Measurements from ENCODE around the gene MYO3B.
"Not testable (repeated sequence)": the region's sequence is repeated elsewhere in the genome, so short reads cannot be mapped to it uniquely, and the experiment has no call there.

Gene MYO3B

GRCh38 chr2:170432823-170433222 lies 254.9 kb downstream of the MYO3B start:
- DNase-seq (ENCODE audit: low read depth) = no peak

- no peak for DNase-seq (ENCODE audit: low read depth)
Measured at GRCh38 chr2:170433448-170433847, 255.5 kb downstream of the MYO3B start.

GRCh38 chr2:170434396-170434795 lies 256.4 kb downstream of the MYO3B start:
- not testable (repeated sequence) for DNase-seq (ENCODE audit: low read depth)

GRCh38 chr2:170434900-170435621 lies 257.1 kb downstream of the MYO3B start:
- DNase-seq (ENCODE audit: low read depth) = no peak

- no peak for DNase-seq (ENCODE audit: low read depth)
Measured at GRCh38 chr2:170436077-170436943, 258.4 kb downstream of the MYO3B start.

- DNase-seq (ENCODE audit: low read depth) = no peak
Measured at GRCh38 chr2:170446078-170446477, 268.1 kb downstream of the MYO3B start.

- no peak for DNase-seq (ENCODE audit: low read depth)
Measured at GRCh38 chr2:170449034-170449433, 271.1 kb downstream of the MYO3B start.

GRCh38 chr2:170454471-170455372 lies 276.8 kb downstream of the MYO3B start:
- no peak for DNase-seq (ENCODE audit: low read depth)

- DNase-seq (ENCODE audit: low read depth) = no peak
Measured at GRCh38 chr2:170455617-170456426, 277.9 kb downstream of the MYO3B start.

- DNase-seq (ENCODE audit: low read depth) = no peak
Measured at GRCh38 chr2:170456914-170457313, 279.0 kb downstream of the MYO3B start.

- no peak for DNase-seq (ENCODE audit: low read depth)
Measured at GRCh38 chr2:170457742-170458141, 279.8 kb downstream of the MYO3B start.

GRCh38 chr2:170461889-170462288 lies 283.9 kb downstream of the MYO3B start:
- no peak for DNase-seq (ENCODE audit: low read depth)

GRCh38 chr2:170462433-170463205 lies 284.7 kb downstream of the MYO3B start:
- DNase-seq (ENCODE audit: low read depth) = no peak

- no peak for DNase-seq (ENCODE audit: low read depth)
Measured at GRCh38 chr2:170463206-170463537, 285.2 kb downstream of the MYO3B start.

GRCh38 chr2:170464268-170464667 lies 286.3 kb downstream of the MYO3B start:
- no peak for DNase-seq (ENCODE audit: low read depth)

GRCh38 chr2:170465241-170465640 lies 287.3 kb downstream of the MYO3B start:
- DNase-seq (ENCODE audit: low read depth) = no peak

- DNase-seq (ENCODE audit: low read depth) = no peak
Measured at GRCh38 chr2:170466632-170467031, 288.7 kb downstream of the MYO3B start.

- no peak for DNase-seq (ENCODE audit: low read depth)
Measured at GRCh38 chr2:170467568-170468422, 289.8 kb downstream of the MYO3B start.

- DNase-seq (ENCODE audit: low read depth) = no peak
Measured at GRCh38 chr2:170468557-170468956, 290.6 kb downstream of the MYO3B start.

- not testable (repeated sequence) for DNase-seq (ENCODE audit: low read depth)
Measured at GRCh38 chr2:170472498-170472897, 294.6 kb downstream of the MYO3B start.

All from stimulated activated CD8-positive, alpha-beta memory T cell treated with anti-CD3 and anti-CD28 coated beads, Interleukin-15, amount 100 ng/mL, for 24 hours (primary cell).